Vagina (tissue), 2 donors: ENCODE results near the gene PRXL2A. TPM values are rescaled to one million over a fixed set of nuclear protein-coding genes. Genes with fewer than 3 reads are reported as not detected.

Experiments
- DNase-seq, 2 donors: peaks; one replicate each; pipeline ENCODE4 v3.0.0-alpha.2; 2017; ENCODE audit errors: extremely low spot score in 2 of 2
- H3K27ac ChIP-seq: fragments of 200-600 bp; sonication (generic); one replicate; pipeline ENCODE4 v1.5.1; 2019
- H3K27me3 ChIP-seq: fragments of 200-600 bp; sonication (generic); one replicate; pipeline ENCODE4 v1.5.1; 2019
- H3K36me3 ChIP-seq, 2 donors: fragments of 200-600 bp; sonication (generic); one replicate each; pipeline ENCODE4 v1.5.1; 2017 to 2019
- H3K4me1 ChIP-seq: fragments of 200-600 bp; sonication (generic); one replicate; pipeline ENCODE4 v1.5.1; 2019
- H3K4me3 ChIP-seq, 2 donors: fragments of 200-600 bp; sonication (generic); 1 replicate in 1 of 2; 2 replicates in 1 of 2; pipeline ENCODE4 v1.5.1; 2016 to 2019
- H3K9me3 ChIP-seq: fragments of 200-600 bp; sonication (generic); one replicate; pipeline ENCODE4 v1.5.1; 2019
- POLR2A ChIP-seq, 2 donors: fragments of 450-650 bp; IDR thresholded peaks; one replicate each; pipeline ENCODE4 v1.6.1; 2017; ENCODE audit warnings: antibody characterized with exemption in 2 of 2, mild to moderate bottlenecking in 2 of 2, moderate library complexity in 2 of 2
- POLR2AphosphoS5 ChIP-seq, 2 donors: sonication (generic); formaldehyde crosslinking; IDR thresholded peaks; one replicate each; pipeline ENCODE4 v1.9.0; 2017; ENCODE audit warnings: antibody characterized with exemption in 2 of 2, mild to moderate bottlenecking in 2 of 2, low read depth in 1 of 2; ENCODE audit not compliant: insufficient read depth in 1 of 2
- intact Hi-C: fragments of 100-400 bp; cut with DNase I; formaldehyde crosslinking; loops from one replicate; pipeline ENCODE4 v1.15.1; 2023
- total RNA-seq: library from RNA; depleted of rRNA; stranded (reverse); fragments of >200 nt; gene quantifications from one replicate; pipeline ENCODE4 v1.2.3, GENCODE V29; 2016
- TF ChIP-seq, protein P1 (sequence below), 3 experiments: fragments of 450-650 bp in 2 of 3; fragments of 200-600 bp in 1 of 3; sonication (generic) in 1 of 3; IDR thresholded peaks; one replicate each; pipeline ENCODE4 v1.5.1; 2017 to 2019; ENCODE audit warnings: antibody characterized with exemption in 3 of 3, mild to moderate bottlenecking in 2 of 3, moderate library complexity in 2 of 3

The PRXL2A gene
- total RNA-seq, 1 donor from 2014 or later, result 62.4 TPM

DNA sequence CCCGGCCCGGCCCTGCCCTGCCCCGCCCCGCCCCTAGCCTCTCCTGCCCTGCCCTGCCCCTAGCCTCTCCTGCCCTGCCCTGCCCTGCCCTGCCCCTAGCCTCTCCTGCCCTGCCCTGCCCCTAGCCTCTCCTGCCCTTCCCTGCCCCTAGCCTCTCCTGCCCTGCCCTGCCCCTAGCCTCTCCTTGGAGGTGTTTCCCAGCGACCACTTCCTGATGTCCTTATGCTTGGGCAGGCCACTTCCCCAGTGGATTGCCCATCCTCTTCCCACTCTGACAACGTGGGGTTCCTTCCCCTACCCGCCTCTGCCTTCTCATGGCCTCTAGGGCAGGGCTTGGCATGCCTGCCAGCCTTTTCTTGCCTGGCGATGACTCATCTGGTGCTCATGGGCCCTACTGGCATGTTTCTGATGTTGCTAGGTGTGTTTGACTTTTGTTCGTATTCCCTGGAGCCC is 21.2 kb downstream of the PRXL2A start:
- no peaks in the 10 kb centered on the region for H3K9me3 ChIP-seq
- no peak overlapping the region for H3K4me3 ChIP-seq
- peaks cover 0 to 31% of the 10 kb centered on the region in 2 donors for H3K36me3 ChIP-seq
- H3K27me3 ChIP-seq, result no peaks in the 10 kb centered on the region
- intact Hi-C loops, result no loop called here
- no peak for TF ChIP-seq POLR2A (IDR thresholded peaks at IDR 0.05)
- TF ChIP-seq, protein P1, sequence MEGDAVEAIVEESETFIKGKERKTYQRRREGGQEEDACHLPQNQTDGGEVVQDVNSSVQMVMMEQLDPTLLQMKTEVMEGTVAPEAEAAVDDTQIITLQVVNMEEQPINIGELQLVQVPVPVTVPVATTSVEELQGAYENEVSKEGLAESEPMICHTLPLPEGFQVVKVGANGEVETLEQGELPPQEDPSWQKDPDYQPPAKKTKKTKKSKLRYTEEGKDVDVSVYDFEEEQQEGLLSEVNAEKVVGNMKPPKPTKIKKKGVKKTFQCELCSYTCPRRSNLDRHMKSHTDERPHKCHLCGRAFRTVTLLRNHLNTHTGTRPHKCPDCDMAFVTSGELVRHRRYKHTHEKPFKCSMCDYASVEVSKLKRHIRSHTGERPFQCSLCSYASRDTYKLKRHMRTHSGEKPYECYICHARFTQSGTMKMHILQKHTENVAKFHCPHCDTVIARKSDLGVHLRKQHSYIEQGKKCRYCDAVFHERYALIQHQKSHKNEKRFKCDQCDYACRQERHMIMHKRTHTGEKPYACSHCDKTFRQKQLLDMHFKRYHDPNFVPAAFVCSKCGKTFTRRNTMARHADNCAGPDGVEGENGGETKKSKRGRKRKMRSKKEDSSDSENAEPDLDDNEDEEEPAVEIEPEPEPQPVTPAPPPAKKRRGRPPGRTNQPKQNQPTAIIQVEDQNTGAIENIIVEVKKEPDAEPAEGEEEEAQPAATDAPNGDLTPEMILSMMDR (IDR thresholded peaks at IDR 0.05), result no peak
- TF ChIP-seq POLR2AphosphoS5 (IDR thresholded peaks at IDR 0.05; ENCODE audit: insufficient read depth in 1 of 2, low read depth in 1 of 2), result peak in 1 of 2 donors; percentile 53
- DNase-seq, result no peak
- no peaks in the 10 kb centered on the region for H3K4me1 ChIP-seq
- peak overlapping the region; percentile 43 for H3K27ac ChIP-seq

DNA sequence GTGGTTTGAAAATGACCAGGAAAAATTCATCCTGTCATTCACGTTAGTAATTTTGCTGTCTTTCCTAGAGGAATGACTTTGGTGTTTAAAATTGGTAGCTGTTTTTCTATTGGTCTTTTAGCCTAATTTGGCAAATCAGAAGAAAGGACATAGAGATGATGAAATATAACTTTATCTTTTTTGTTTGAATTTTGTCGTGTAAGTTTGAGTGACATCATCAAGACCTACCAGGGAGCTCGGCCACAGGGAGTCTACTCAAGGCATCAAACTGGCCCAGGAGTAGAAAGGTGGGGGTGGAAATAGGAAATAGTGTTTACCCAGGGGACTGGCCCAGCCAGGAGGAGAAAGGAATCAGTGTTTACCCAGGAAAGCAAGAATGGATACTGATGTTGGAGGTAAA is 24.8 kb downstream of the PRXL2A start:
- intact Hi-C loops, result no loop called here

DNA sequence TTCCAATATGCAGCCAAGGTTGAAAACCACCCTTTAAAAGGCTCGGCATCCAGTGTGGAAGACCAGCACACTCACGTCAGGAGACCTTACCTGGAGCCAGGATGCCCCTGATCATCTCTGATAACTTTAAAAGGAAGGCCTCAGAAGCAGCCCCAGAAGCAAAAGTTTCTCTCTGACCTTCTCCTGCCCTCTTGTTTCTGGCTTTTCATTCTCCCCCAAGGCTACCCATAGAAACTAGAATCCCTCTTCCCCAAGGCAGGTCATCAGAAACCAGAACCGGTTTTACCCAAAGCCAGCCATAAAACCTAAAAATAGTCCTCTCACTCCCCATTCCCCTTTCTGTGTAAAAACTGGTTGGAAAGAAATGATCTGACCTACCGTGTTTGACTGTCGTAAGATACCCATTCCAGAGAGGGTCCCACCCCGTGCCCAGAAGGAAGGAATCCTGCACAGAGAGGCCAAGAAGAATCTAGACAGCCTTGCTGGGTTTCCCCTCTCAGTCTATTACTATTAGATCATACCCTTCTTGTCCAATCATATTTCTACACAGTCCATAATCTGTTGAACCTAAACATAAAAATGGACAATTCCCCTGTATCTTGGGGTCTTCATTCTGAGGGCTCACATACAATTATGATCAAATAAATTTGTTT is 28.2 kb downstream of the PRXL2A start:
- intact Hi-C loops, result no loop called here
- DNase-seq, result no peak
- Histone ChIP-seq H3K9me3 (no peaks in the 10 kb centered on the region), H3K36me3 (peaks cover 0 to 1% of the 10 kb centered on the region in 2 donors), H3K4me1 (peaks cover 8% of the 10 kb centered on the region), H3K27me3 (no peaks in the 10 kb centered on the region), H3K4me3 (no peak overlapping the region), H3K27ac (no peak overlapping the region)
- TF ChIP-seq POLR2A (IDR thresholded peaks at IDR 0.05) (no peak), POLR2AphosphoS5 (IDR thresholded peaks at IDR 0.05; ENCODE audit: insufficient read depth in 1 of 2, low read depth in 1 of 2) (no peak)
- TF ChIP-seq, protein P1 (IDR thresholded peaks at IDR 0.05), result no peak

More for the DNA sequence above, 24.8 kb downstream of the PRXL2A start:
- peaks cover 8% of the 10 kb centered on the region for H3K4me1 ChIP-seq
- H3K4me3 ChIP-seq, result no peak overlapping the region
- TF ChIP-seq POLR2A (IDR thresholded peaks at IDR 0.05), result no peak
- TF ChIP-seq, protein P1 (IDR thresholded peaks at IDR 0.05), result no peak
- no peak for TF ChIP-seq POLR2AphosphoS5 (IDR thresholded peaks at IDR 0.05; ENCODE audit: insufficient read depth in 1 of 2, low read depth in 1 of 2)
- H3K27ac ChIP-seq, result no peak overlapping the region
- no peaks in the 10 kb centered on the region for H3K9me3 ChIP-seq
- no peak for DNase-seq
- H3K27me3 ChIP-seq, result no peaks in the 10 kb centered on the region
- peaks cover 0 to 10% of the 10 kb centered on the region in 2 donors for H3K36me3 ChIP-seq

DNA sequence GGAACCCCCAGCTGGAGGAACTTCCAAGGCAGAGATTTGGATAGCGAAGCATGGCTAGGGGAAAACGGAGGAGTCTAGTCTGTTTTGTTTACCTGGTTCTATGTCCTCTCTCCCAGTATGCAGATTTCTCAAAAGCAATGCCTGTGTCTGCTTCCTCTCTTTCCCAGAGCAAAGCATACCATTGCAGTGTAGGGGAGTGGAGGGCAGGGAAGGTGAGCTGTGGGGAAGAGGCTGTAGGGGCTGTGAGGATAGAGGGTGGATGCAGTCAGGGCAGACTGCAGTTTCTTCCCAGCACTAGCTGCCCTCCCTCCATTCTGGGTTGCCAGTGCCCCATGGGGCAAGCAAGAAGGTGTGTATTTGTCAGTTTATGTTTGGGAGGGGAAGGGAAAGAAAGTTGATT is 28.9 kb downstream of the PRXL2A start:
- Histone ChIP-seq H3K4me3 (no peak overlapping the region), H3K4me1 (peaks cover 8% of the 10 kb centered on the region), H3K27me3 (no peaks in the 10 kb centered on the region), H3K9me3 (no peaks in the 10 kb centered on the region), H3K27ac (no peak overlapping the region), H3K36me3 (no peaks in the 10 kb centered on the region)
- intact Hi-C loops, result no loop called here
- DNase-seq, result no peak
- TF ChIP-seq, protein P1 (IDR thresholded peaks at IDR 0.05), result no peak
- TF ChIP-seq POLR2A (IDR thresholded peaks at IDR 0.05) (no peak), POLR2AphosphoS5 (IDR thresholded peaks at IDR 0.05; ENCODE audit: insufficient read depth in 1 of 2, low read depth in 1 of 2) (no peak)

DNA sequence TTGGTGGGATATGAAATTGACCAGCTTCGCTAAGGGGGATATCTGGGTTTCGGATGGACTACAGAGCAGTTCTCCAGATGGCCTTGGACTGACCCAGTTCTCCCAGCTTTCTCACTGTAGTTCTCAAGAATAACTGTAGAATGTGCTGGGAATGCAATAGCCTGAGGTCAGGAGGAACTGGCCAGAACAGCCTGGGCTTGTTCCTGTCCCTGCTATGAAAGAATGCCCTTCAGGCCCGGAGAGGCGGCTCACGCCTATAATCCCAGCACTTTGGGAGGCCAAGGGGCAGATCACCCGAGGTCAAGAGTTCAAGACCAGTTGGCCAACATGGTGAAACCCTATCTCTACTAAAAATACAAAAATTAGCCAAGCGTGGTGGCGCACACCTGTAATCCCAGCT is 33.5 kb downstream of the PRXL2A start:
- intact Hi-C loops, result no loop called here
- Histone ChIP-seq H3K27me3 (no peaks in the 10 kb centered on the region), H3K4me3 (no peak overlapping the region), H3K9me3 (no peaks in the 10 kb centered on the region), H3K27ac (no peak overlapping the region), H3K36me3 (no peaks in the 10 kb centered on the region), H3K4me1 (peaks cover 24% of the 10 kb centered on the region)
- TF ChIP-seq, protein P1 (IDR thresholded peaks at IDR 0.05), result no peak
- TF ChIP-seq POLR2AphosphoS5 (IDR thresholded peaks at IDR 0.05; ENCODE audit: insufficient read depth in 1 of 2, low read depth in 1 of 2), result no peak
- TF ChIP-seq POLR2A (IDR thresholded peaks at IDR 0.05), result no peak
- no peak for DNase-seq
